ENCODE measurements around the gene PGM1.

Gene PGM1

DNA sequence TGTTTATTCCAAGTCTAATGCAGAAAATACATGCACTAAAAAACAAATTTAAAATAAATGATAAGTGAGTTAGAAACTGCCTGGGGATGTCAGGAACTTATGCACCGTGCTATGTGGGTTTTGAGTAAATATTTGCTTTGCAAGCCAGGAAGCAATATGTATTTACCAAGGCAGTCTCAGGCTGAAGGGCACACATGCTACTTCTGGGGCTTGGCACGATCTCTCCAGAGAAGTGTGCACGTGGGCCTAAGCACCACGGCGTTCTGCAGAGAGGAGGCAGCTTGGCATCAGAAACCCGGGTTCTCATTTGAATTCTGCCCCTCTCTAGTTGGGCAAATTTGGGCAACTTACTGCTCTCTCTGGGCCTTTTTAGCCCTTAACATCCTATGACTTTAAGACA lies 108.0 kb downstream of the PGM1 start:
- DNase-seq (ENCODE audit: low spot score), result no peak

DNA sequence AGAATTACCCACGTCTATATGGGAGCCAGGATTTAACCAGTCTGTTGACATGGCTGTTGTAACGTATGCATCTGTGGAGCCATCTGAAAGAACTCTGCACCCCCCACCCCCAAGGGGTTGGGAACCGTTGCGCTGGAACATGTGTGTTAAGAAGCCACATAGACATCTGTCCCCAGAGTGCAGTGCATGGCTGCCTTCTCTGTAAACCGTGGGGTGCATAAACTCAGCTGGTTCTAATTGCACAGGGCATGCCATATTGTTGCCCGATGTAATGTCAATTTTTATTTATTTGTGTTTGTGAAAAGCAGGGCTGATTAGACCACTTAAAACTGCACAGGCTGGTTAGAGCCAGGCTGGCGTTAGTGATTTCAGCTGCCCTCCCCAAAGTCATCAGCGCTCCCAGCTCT lies 110.5 kb downstream of the PGM1 start:
- no peak for DNase-seq (ENCODE audit: low spot score)

DNA sequence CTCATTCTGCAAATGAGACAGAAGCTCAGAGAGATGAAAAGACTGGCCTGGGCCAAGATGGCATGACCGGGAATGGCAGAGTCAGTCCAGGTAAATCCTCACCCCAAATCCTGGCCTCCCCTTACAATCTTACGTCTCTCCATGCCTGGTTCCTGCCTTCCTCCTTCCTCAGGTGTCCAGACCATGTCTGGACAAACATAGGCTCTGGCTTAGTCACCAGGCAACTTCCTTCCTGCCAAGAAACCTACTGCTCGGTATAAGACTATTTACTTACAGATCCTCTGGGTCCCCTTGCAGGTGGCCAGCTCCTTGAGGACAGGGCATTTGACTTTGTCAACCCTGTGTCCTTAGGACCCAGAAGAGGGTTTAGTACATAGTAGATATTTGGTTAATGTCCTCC lies 111.2 kb downstream of the PGM1 start:
- no peak for DNase-seq (ENCODE audit: low spot score)

DNA sequence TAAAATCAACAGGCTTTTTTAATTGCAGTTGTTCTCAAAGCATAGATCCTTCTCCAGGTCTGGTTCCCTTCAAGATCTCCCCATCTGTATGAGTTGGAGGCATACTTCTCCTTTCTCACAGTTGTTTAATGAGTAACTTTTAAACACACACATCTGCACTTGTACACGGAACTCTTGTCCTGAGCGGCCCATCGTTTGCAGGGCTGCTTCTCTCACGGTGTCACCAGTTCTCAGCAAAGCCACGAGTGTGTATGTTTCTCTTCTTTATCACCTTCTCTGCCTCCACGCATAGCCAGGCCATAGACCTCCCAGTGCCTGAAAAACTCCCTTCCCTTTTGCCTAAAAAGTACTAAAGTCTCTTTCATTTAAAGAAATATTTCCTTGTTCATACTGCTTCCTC lies 111.9 kb downstream of the PGM1 start:
- DNase-seq (ENCODE audit: low spot score), result no peak

DNA sequence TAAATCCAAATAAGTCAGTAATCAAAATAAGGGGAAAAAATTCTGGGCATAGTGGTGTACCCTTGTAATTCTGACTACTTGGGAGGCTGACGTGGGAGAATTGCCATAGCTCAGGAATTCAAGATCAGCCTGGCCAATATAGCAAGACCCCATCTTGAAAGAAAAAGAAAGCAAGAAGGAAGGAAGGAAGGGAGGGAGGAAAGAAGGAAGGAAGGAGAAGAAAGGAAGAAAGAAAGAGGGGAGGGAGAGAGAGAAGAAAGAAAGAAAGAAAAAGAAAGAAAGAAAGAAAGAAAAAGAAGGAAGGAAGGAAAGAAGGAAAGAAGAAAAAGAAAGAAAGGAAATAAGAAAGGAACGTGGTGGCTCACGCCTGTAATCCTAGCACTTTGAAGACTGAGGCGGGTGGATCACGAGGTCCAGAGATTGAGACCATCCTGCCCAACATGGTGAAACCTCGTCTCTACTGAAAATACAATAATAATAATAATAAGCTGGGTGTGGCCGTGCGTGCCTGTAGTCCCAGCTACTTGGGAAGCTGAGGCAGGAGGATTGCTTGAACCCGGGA lies 116.1 kb downstream of the PGM1 start:
- DNase-seq (ENCODE audit: low spot score), result no peak
